Left ventricle myocardium superior (tissue), 1 donor: ENCODE measurements around the gene BTBD2. TPM values are rescaled to one million over a fixed set of nuclear protein-coding genes. Genes with fewer than 3 reads are reported as not detected.

Source experiments
- ATAC-seq: fragments of 200-7000 bp; cut with Tn5 transposase; one replicate; pipeline ENCODE4 v1.9.1; 2020; ENCODE audit warnings: mild to moderate bottlenecking, moderate library complexity
- DNase-seq: peaks from one replicate; pipeline ENCODE4 v3.0.0-alpha.2; 2020
- intact Hi-C: fragments of 100-400 bp; cut with micrococcal nuclease; formaldehyde crosslinking; loops from one replicate; pipeline ENCODE4 v1.11.0; 2022
- total RNA-seq: library from RNA; stranded (reverse); fragmentation: NEBNext Ultra II Directional; extraction: Animal tissue kit (Norgen Biotek cat#: 25700); gene quantifications from one replicate; pipeline ENCODE4 v1.2.1, GENCODE V29; 2021
- donor health status: DM: no; HTN: yes; CAD: no; lungs with severe emphysema.

BTBD2 gene
- total RNA-seq, 1 donor from 2014 or later = 65.6 TPM

DNA sequence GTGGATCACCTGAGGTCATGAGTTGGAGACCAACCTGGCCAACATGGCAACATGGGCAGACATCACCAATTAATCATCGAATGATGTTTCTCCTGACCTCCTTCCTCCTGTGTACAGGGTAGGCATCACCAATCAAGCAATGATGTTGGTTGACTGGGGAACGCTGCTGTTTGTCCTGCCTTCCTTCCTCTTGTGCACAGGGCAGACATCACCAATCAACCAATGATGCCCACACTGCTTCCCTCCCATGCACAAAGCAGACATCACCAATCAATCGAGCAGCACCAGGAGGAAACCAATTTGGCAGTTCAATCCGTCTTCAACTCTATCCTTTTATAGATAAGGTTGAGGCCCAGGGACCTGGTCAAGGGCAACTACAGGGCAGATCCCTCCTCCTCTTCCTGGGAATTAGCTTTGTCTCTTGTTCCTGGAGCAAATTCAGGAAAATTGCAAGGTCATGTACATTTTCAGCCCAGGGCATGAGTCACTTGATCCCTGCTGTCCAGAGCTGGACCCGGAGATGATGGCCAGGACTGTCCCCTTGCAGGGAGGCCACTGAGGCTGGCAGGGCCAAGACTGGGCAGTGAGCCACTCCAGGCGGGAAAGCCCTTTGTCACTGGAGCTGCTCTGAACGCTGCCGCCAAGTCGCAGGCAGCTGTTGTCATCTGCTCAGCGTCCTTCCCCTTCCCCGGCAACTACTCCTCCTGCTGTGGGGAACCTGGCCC, 79.9 kb downstream of the BTBD2 start:
- no peak for ATAC-seq
- intact Hi-C loops = no loop called here

More for the DNA sequence above, 79.9 kb downstream of the BTBD2 start:
- DNase-seq = no peak

Other genes starting within 250 kb of the BTBD2 start
- gene ATP8B3, start 203.4 kb downstream of the BTBD2 start, total RNA-seq = 0.89 TPM
- 16.0 TPM for gene REXO1, start 167.2 kb downstream of the BTBD2 start, total RNA-seq
- 9.8 TPM for gene KLF16, start 152.1 kb downstream of the BTBD2 start, total RNA-seq
- gene ABHD17A, start 130.2 kb downstream of the BTBD2 start, total RNA-seq = 64.4 TPM
- gene ADAT3, start 110.3 kb downstream of the BTBD2 start, total RNA-seq = 2.0 TPM
- gene SCAMP4, start 110.3 kb downstream of the BTBD2 start, total RNA-seq = 16.4 TPM
- gene CSNK1G2, start 74.5 kb downstream of the BTBD2 start, total RNA-seq = 27.9 TPM
- gene MKNK2, start 35.5 kb upstream of the BTBD2 start, total RNA-seq = 272 TPM
- gene MOB3A, start 80.6 kb upstream of the BTBD2 start, total RNA-seq = 17.5 TPM
- 1.9 TPM for gene IZUMO4, start 81.2 kb upstream of the BTBD2 start, total RNA-seq
- gene AP3D1, start 135.9 kb upstream of the BTBD2 start, total RNA-seq = 78.2 TPM
- gene DOT1L, start 148.2 kb upstream of the BTBD2 start, total RNA-seq = 11.9 TPM
- 60.7 TPM for gene PLEKHJ1, start 220.6 kb upstream of the BTBD2 start, total RNA-seq
- gene SF3A2, start 221.1 kb upstream of the BTBD2 start, total RNA-seq = 31.4 TPM
- gene AMH, start 233.6 kb upstream of the BTBD2 start, total RNA-seq = 1.6 TPM
- not detected for gene JSRP1, start 240.7 kb upstream of the BTBD2 start, total RNA-seq